KMS-11 (cell line): ENCODE data around the gene SLC35F2.

Experiments
- H2AFZ ChIP-seq: fragments of 200-600 bp; sonication (generic); 2 replicates; pipeline ENCODE4 v1.6.1; 2016; ENCODE audit warnings: antibody characterized with exemption, mixed run types, low read depth
- H3K27ac ChIP-seq: fragments of 200-600 bp; sonication (generic); 2 replicates; pipeline ENCODE4 v1.6.1; 2016; ENCODE audit warnings: mild to moderate bottlenecking, mixed run types
- H3K27me3 ChIP-seq: fragments of 200-600 bp; sonication (generic); 2 replicates; pipeline ENCODE4 v1.6.1; 2017; ENCODE audit warnings: mild to moderate bottlenecking, low read depth, mixed run types, moderate library complexity; ENCODE audit not compliant: insufficient read depth
- H3K36me3 ChIP-seq: fragments of 200-600 bp; sonication (generic); 2 replicates; pipeline ENCODE4 v1.6.1; 2017; ENCODE audit warnings: mild to moderate bottlenecking, mixed run types; ENCODE audit not compliant: insufficient read depth
- H3K4me1 ChIP-seq: fragments of 200-600 bp; sonication (generic); 2 replicates; pipeline ENCODE4 v1.6.1; 2016; ENCODE audit warnings: mild to moderate bottlenecking, low read depth, mixed run types; ENCODE audit not compliant: poor library complexity, severe bottlenecking
- H3K4me2 ChIP-seq: fragments of 200-600 bp; sonication (generic); 2 replicates; pipeline ENCODE4 v1.7.0; 2016; ENCODE audit warnings: mild to moderate bottlenecking, mixed run types
- H3K4me3 ChIP-seq: fragments of 200-600 bp; sonication (generic); IDR thresholded peaks from 2 replicates; pipeline ENCODE4 v1.6.1; 2017; ENCODE audit warnings: low read depth, low read length, mixed read lengths; ENCODE audit not compliant: insufficient read depth
- H3K79me2 ChIP-seq: fragments of 200-600 bp; sonication (generic); 2 replicates; pipeline ENCODE4 v1.6.1; 2016; ENCODE audit warnings: low read depth, mixed run types; ENCODE audit not compliant: insufficient read depth
- H3K9ac ChIP-seq: fragments of 200-600 bp; sonication (generic); 2 replicates; pipeline ENCODE4 v1.6.1; 2016; ENCODE audit warnings: mild to moderate bottlenecking, mixed run types
- H4K20me1 ChIP-seq: fragments of 200-600 bp; sonication (generic); 2 replicates; pipeline ENCODE4 v1.6.1; 2016; ENCODE audit warnings: mild to moderate bottlenecking, mixed run types; ENCODE audit not compliant: insufficient read depth
- TF ChIP-seq, protein P1 (sequence below): fragments of 200-600 bp; sonication (generic); conservative IDR thresholded peaks from 2 replicates; pipeline ENCODE4 v1.6.1; 2017; ENCODE audit warnings: low read depth, mild to moderate bottlenecking, antibody characterized with exemption, low read length, moderate library complexity, mixed read lengths

Gene SLC35F2

DNA sequence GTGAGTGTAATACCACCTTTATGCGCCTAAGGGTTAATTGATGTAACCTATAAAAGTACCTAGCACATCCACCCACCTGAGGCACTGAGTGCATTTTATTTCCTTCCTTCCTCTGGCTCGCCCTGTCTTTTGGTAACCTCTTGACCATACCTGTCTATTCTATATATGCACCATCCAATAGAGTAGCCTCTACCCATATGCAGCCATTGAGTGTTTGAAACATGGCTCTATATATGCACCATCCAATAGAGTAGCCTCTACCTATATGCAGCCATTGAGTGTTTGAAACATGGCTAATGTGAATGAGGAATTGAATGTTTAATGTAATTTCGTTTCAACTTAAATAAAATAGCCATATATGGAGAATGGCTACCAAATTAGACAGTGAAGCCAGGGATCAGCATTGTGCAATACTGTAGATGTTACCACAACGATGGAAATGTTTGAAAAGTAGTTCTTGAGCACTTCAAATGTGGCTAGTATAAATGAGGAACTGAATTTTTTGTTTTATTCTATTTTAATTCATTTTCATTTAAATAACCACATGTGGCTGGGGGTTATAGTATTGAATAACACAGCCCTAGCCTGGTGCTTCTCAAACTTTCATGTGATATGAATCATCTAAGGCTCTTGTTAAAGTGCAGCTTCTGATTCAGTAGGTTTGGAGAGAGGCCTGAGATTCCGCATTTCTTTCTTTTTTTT, 33.8 kb downstream of the SLC35F2 start:
- Histone ChIP-seq H3K4me2 (no peak overlapping the region), H3K9ac (no peak overlapping the region), H3K4me3 (no peak overlapping the region), H4K20me1 (no peaks in the 10 kb centered on the region), H2AFZ (no peak overlapping the region), H3K4me1 (no peaks in the 10 kb centered on the region), H3K27ac (no peak overlapping the region), H3K36me3 (no peaks in the 10 kb centered on the region), H3K79me2 (peaks cover 41% of the 10 kb centered on the region; the same call in 1 of the 2 replicates), H3K27me3 (no peaks in the 10 kb centered on the region)
- TF ChIP-seq, protein P1, sequence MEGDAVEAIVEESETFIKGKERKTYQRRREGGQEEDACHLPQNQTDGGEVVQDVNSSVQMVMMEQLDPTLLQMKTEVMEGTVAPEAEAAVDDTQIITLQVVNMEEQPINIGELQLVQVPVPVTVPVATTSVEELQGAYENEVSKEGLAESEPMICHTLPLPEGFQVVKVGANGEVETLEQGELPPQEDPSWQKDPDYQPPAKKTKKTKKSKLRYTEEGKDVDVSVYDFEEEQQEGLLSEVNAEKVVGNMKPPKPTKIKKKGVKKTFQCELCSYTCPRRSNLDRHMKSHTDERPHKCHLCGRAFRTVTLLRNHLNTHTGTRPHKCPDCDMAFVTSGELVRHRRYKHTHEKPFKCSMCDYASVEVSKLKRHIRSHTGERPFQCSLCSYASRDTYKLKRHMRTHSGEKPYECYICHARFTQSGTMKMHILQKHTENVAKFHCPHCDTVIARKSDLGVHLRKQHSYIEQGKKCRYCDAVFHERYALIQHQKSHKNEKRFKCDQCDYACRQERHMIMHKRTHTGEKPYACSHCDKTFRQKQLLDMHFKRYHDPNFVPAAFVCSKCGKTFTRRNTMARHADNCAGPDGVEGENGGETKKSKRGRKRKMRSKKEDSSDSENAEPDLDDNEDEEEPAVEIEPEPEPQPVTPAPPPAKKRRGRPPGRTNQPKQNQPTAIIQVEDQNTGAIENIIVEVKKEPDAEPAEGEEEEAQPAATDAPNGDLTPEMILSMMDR: no peak

DNA sequence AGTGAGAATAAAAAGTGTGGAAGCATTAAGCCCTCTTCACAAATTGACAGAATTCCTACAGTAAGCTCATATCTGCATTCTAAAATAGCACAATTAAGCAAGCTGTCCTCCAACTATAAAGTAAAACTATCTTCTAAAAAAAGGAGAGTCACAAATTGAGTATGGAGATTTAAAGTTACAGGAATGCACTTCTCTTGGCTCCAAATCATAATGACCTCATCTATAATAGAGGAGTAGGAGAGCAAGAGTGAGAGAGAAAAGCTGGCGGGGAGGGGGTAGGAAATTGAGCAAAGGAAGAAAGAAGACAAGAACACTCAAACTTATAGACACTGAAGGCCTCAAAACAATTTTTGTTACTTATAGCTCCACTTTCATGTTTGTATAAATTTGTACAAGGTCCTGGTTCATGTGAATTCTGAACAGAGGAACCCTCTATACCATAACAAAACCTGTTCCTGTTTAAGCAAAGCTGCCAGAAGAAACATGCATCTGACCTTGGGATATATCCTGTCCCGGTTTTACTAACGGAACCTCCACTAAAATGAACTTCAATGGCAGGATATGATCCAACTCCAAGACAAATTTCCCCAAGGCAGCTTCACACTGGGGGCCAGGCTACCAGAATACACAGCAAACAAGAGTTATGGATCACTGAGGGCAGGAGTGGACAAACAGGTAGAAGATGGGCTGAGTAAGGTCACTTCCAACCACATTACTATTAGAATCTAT, 37.2 kb downstream of the SLC35F2 start:
- no peak overlapping the region for H3K4me2 ChIP-seq
- no peak overlapping the region for H3K9ac ChIP-seq
- H3K4me1 ChIP-seq: no peaks in the 10 kb centered on the region
- TF ChIP-seq, protein P1: no peak
- H3K27ac ChIP-seq: no peak overlapping the region
- H3K79me2 ChIP-seq: peaks cover 36% of the 10 kb centered on the region; the same call in 1 of the 2 replicates
- no peaks in the 10 kb centered on the region for H3K27me3 ChIP-seq
- H3K36me3 ChIP-seq: no peaks in the 10 kb centered on the region
- H2AFZ ChIP-seq: no peak overlapping the region
- H3K4me3 ChIP-seq: no peak overlapping the region
- H4K20me1 ChIP-seq: no peaks in the 10 kb centered on the region

DNA sequence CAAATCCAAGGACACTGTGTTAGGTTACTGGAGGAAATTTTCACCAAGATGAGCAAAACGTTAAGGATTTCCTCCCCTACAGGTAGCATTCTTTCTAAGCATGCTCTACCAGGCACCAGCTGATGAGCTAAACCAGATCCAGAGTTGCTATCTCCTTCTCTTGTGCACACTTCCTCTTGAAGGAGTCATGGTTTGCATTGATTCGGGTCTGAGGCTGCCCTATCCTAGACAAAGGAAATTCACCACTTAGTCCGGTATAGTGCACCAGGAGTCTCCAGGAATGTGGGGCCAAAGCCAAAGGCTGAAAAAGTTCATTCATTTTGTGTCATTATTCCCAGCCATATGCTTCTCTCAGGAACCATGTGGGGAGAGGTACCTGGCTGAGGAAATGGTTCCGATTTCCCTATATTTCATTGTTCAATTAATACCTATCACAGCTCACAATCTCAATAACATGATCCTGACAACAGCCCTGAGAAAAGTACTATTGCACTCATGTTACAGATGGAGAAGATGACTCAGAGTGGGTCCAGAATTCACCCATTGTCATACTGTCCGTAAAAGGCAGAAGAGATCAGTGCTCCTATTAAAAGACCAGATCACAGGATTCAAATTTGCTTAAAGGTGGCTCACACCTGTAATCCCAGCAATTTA, 39.1 kb downstream of the SLC35F2 start:
- H3K27me3 ChIP-seq: no peaks in the 10 kb centered on the region

DNA sequence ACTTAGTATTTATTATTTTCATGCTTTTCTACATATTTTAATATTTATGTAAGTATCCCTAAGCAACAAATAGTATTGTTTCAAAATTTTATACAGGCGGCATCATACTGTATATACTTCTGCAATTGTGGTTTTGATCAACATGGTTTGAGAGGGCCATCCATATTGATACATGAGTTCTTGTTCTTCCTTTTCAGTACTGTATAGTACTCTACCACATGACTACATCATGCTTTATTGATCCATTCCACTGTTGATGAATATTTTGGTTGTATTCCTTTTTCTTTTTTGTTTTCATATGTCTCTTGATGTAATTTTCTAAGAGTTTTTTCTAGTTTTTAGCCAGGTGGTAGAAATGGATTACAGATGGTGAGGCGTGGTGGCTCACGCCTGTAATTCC, 40.1 kb downstream of the SLC35F2 start:
- TF ChIP-seq, protein P1: no peak
- Histone ChIP-seq H3K27ac (no peak overlapping the region), H3K9ac (no peak overlapping the region), H3K27me3 (no peaks in the 10 kb centered on the region), H3K4me2 (no peak overlapping the region), H3K4me3 (no peak overlapping the region), H3K79me2 (peaks cover 30% of the 10 kb centered on the region; the same call in 1 of the 2 replicates), H4K20me1 (no peaks in the 10 kb centered on the region), H2AFZ (no peak overlapping the region), H3K36me3 (no peaks in the 10 kb centered on the region), H3K4me1 (no peaks in the 10 kb centered on the region)

More for the DNA sequence above, 39.1 kb downstream of the SLC35F2 start:
- H4K20me1 ChIP-seq: no peaks in the 10 kb centered on the region
- H3K4me1 ChIP-seq: no peaks in the 10 kb centered on the region
- peaks cover 36% of the 10 kb centered on the region; the same call in 1 of the 2 replicates for H3K79me2 ChIP-seq
- H2AFZ ChIP-seq: no peak overlapping the region
- no peaks in the 10 kb centered on the region for H3K36me3 ChIP-seq
- H3K4me3 ChIP-seq: no peak overlapping the region
- TF ChIP-seq, protein P1: no peak
- H3K4me2 ChIP-seq: no peak overlapping the region
- no peak overlapping the region for H3K27ac ChIP-seq
- H3K9ac ChIP-seq: no peak overlapping the region
